OCI-LY3 (cell line): ENCODE measurements around the gene ZSWIM8.

Experiments
- EZH2phosphoT487 ChIP-seq: fragments of 200-600 bp; shearing (Covaris generic); IDR thresholded peaks from 2 replicates; pipeline ENCODE4 v1.6.1; 2018; ENCODE audit warnings: antibody characterized with exemption, mixed run types, low read depth
- TF ChIP-seq, protein P1 (sequence below): fragments of 200-600, 300-600 bp; sonication (generic); IDR thresholded peaks from 2 replicates; pipeline ENCODE4 v1.5.1; 2014; ENCODE audit warnings: antibody characterized with exemption, low read length, low read depth

DNA sequence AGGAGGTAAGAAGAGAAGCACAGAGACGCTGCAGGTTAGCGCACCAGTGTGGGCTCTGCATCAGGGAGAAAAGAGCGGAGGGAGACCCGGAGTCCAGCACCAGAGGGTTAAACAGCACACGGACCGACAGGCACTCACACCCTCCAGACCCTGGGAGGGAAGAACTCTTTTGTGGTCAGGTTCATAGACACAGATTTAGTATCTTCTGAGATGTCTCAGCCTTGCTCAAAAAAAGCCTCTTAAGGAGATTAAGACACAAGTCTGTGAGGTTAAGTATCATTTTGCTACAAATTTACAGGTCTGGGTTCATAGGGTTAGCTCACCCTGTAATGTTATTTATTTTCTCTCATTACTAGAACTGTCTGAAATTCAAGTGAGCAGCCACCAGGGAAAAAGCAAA lies 42.8 kb downstream of the ZSWIM8 start:
- TF ChIP-seq, protein P1, sequence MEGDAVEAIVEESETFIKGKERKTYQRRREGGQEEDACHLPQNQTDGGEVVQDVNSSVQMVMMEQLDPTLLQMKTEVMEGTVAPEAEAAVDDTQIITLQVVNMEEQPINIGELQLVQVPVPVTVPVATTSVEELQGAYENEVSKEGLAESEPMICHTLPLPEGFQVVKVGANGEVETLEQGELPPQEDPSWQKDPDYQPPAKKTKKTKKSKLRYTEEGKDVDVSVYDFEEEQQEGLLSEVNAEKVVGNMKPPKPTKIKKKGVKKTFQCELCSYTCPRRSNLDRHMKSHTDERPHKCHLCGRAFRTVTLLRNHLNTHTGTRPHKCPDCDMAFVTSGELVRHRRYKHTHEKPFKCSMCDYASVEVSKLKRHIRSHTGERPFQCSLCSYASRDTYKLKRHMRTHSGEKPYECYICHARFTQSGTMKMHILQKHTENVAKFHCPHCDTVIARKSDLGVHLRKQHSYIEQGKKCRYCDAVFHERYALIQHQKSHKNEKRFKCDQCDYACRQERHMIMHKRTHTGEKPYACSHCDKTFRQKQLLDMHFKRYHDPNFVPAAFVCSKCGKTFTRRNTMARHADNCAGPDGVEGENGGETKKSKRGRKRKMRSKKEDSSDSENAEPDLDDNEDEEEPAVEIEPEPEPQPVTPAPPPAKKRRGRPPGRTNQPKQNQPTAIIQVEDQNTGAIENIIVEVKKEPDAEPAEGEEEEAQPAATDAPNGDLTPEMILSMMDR = no peak
- no peak for TF ChIP-seq EZH2phosphoT487
